Upper lobe of right lung (tissue), 1 donor: Measurements from ENCODE around the gene SRPX. TPM values are rescaled to one million over a fixed set of nuclear protein-coding genes. Genes with fewer than 3 reads are reported as not detected.

Experiments
- ATAC-seq: fragments of 200-7000 bp; cut with Tn5 transposase; one replicate; pipeline ENCODE4 v1.9.1; 2020; ENCODE audit warnings: mild to moderate bottlenecking, moderate library complexity
- DNase-seq: peaks from one replicate; pipeline ENCODE4 v3.0.0-alpha.2; 2020
- H3K27ac ChIP-seq: fragments of 200-600 bp; one replicate; pipeline ENCODE4 v1.8.0; 2022
- H3K27me3 ChIP-seq: fragments of 200-600 bp; one replicate; pipeline ENCODE4 v1.8.0; 2022; ENCODE audit warnings: mild to moderate bottlenecking
- H3K36me3 ChIP-seq: fragments of 200-600 bp; one replicate; pipeline ENCODE4 v1.8.0; 2022
- H3K4me1 ChIP-seq: fragments of 200-600 bp; one replicate; pipeline ENCODE4 v1.8.0; 2022
- H3K4me3 ChIP-seq: fragments of 200-600 bp; one replicate; pipeline ENCODE4 v1.8.0; 2022; ENCODE audit warnings: mild to moderate bottlenecking
- H3K9me3 ChIP-seq: fragments of 200-600 bp; one replicate; pipeline ENCODE4 v1.8.0; 2022
- CTCF ChIP-seq: fragments of 200-600 bp; IDR thresholded peaks from one replicate; pipeline ENCODE4 v1.8.0; 2022; ENCODE audit warnings: antibody characterized with exemption
- intact Hi-C: fragments of 100-400 bp; cut with DNase I; formaldehyde crosslinking; loops from one replicate; pipeline ENCODE4 v1.11.0; 2022
- total RNA-seq: library from RNA; stranded (reverse); fragmentation: NEBNext Ultra II Directional; extraction: Animal tissue kit (Norgen Biotek cat#: 25700); gene quantifications from one replicate; pipeline ENCODE4 v1.2.1, GENCODE V29; 2021
- donor health status: DM: no; HTN: yes; CAD: no; lungs with severe emphysema.

The SRPX gene
- total RNA-seq, 1 donor from 2014 or later: 56.7 TPM

GRCh38 chrX:38206036-38206435 is 14.6 kb downstream of the SRPX start:
- no peaks in the 10 kb centered on the region for H3K36me3 ChIP-seq
- no peak overlapping the region for H3K27ac ChIP-seq
- no peaks in the 10 kb centered on the region for H3K4me1 ChIP-seq
- H3K27me3 ChIP-seq: no peaks in the 10 kb centered on the region
- no peak overlapping the region for H3K4me3 ChIP-seq
- ATAC-seq (no peak), DNase-seq (no peak)
- no peak for TF ChIP-seq CTCF
- intact Hi-C loops: no loop called here
- no peaks in the 10 kb centered on the region for H3K9me3 ChIP-seq

- H3K27me3 ChIP-seq: no peaks in the 10 kb centered on the region
- TF ChIP-seq CTCF: no peak
- no peak for ATAC-seq
- no peak for DNase-seq
- H3K4me3 ChIP-seq: no peak overlapping the region
- no peaks in the 10 kb centered on the region for H3K36me3 ChIP-seq
- no peak overlapping the region for H3K27ac ChIP-seq
- intact Hi-C loops: no loop called here
- no peaks in the 10 kb centered on the region for H3K4me1 ChIP-seq
- no peaks in the 10 kb centered on the region for H3K9me3 ChIP-seq
These were observed 15.6 kb downstream of the SRPX start for GRCh38 chrX:38205039-38205438.

- DNase-seq: no peak
- peak; percentile 41 for TF ChIP-seq CTCF
- Histone ChIP-seq H3K27me3 (no peaks in the 10 kb centered on the region), H3K4me1 (no peaks in the 10 kb centered on the region), H3K36me3 (no peaks in the 10 kb centered on the region), H3K9me3 (no peaks in the 10 kb centered on the region), H3K27ac (no peak overlapping the region), H3K4me3 (no peak overlapping the region)
- intact Hi-C loops: no loop called here
- no peak for ATAC-seq
These were observed 28.5 kb downstream of the SRPX start for GRCh38 chrX:38192007-38192810.

GRCh38 chrX:38189431-38190250 is 31.0 kb downstream of the SRPX start:
- no peaks in the 10 kb centered on the region for H3K4me1 ChIP-seq
- H3K9me3 ChIP-seq: no peaks in the 10 kb centered on the region
- DNase-seq (no peak), ATAC-seq (no peak)
- no peaks in the 10 kb centered on the region for H3K36me3 ChIP-seq
- no peak for TF ChIP-seq CTCF
- H3K4me3 ChIP-seq: no peak overlapping the region
- H3K27me3 ChIP-seq: no peaks in the 10 kb centered on the region
- no peak overlapping the region for H3K27ac ChIP-seq
- intact Hi-C loops: no loop called here

- DNase-seq (no peak), ATAC-seq (no peak)
- no peak for TF ChIP-seq CTCF
- H3K4me1 ChIP-seq: no peaks in the 10 kb centered on the region
- intact Hi-C loops: no loop called here
- H3K27me3 ChIP-seq: no peaks in the 10 kb centered on the region
- H3K9me3 ChIP-seq: no peaks in the 10 kb centered on the region
- H3K36me3 ChIP-seq: no peaks in the 10 kb centered on the region
- no peak overlapping the region for H3K4me3 ChIP-seq
- H3K27ac ChIP-seq: no peak overlapping the region
These were observed 37.1 kb downstream of the SRPX start for GRCh38 chrX:38183596-38183995.
